HG03342 (cell line): ENCODE measurements around the gene ANKS1A.
"Not testable (repeated sequence)": the region's sequence is repeated elsewhere in the genome, so short reads cannot be mapped to it uniquely, and the experiment has no call there.

ENCODE experiments used
- ATAC-seq: cut with Tn5 transposase; IDR thresholded peaks from one replicate; pipeline ENCODE4 v1.9.1; 2021; ENCODE audit warnings: mild to moderate bottlenecking, moderate library complexity; ENCODE audit not compliant: unreplicated experiment

ANKS1A gene

DNA sequence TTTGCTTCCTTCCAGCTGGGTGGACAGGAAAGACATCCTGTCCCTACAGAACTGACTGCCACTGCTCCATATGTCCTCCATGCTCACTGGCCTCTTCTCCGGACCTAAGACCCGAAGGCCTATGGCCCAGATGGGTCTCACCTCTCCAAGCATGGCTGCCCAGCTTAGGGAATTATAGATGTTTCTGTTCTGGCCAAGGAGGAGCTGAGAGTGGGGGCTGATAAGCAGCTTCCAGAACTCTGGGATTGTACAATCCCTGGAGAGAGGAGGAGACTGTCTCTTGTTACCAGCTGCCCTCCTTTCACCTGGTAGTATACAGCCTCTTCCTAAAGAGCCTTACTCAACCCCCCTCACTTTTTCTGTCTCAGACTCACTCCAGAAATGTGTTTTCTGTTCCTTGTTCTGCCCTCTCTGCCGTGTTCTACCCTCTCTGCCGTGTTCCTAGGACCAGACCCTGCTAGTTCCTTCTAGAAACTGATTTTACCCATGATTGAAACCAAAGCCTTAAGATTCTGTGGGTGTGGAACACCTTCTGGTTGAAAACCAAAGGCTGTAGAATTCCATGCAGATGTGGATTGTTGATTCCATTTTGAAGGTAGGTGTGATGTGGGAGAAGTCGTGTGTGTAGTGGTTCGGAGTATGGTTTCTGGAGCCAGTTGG is 28.7 kb downstream of the ANKS1A start:
- no peak for ATAC-seq

- ATAC-seq = no peak
Measured at GRCh38 chr6:34919651-34920050, 30.6 kb downstream of the ANKS1A start.

DNA sequence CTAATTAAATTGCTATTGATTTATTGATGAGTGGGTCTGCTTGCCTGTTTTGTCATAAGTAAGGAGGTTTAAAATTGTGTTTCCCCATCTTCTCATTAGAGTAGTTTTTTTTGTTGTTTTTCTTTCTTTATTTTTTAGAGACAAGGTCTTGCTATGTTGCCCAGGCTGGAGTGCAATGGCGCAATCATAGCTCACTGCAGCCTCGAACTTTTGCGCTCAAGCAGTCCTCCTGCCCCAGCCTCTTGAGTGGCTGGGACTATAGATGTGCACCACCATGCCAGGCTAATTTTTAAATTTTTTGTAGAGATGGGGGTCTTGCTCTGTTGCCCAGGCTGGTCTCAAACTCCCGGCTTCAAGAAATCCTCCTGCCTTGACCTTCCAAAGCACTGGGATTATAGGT is 31.0 kb downstream of the ANKS1A start:
- no peak for ATAC-seq

DNA sequence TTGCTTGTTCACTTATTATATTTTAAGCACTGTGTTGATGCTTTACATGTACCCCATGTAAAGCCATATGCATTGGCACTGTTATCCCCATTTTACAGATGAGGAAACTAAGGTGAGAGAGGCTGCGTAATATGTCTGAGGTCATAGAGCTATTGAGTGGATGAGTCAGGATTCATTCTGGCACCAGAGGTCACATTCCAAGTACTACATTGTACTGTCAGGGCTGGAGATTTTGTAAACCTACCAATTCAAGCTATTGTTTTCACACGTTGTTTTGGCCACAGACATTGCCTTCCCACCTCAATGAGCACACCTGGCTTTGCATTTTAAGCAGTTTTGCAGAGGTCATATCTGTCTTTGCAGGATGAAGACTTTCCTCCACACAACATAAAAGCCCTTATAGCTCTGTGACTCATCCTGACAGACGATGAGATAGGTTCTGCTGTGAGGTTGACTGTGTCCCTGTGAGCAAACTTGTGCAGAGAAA is 33.2 kb downstream of the ANKS1A start:
- ATAC-seq = no peak

- ATAC-seq = no peak
Measured at GRCh38 chr6:34924831-34925625, 36.0 kb downstream of the ANKS1A start.

DNA sequence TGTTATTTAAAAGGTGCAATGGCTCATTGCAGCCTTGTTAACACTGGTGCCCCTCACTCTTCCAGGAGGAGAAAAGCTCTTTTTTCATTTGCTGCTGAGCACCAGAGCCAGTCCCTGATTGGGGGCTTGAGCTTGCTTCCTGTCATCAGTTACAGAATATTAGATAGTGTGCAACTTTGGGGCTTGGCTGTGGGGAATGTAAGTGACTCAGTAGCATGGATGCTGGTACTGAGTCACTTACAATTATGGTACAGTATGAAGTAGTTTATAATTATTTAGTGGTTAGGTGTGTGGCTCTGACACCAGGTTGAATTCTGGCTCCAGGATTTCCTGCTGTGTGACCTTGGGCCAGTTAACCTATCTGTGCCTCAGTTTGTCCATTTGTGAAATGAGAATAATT is 37.6 kb downstream of the ANKS1A start:
- ATAC-seq = no peak

DNA sequence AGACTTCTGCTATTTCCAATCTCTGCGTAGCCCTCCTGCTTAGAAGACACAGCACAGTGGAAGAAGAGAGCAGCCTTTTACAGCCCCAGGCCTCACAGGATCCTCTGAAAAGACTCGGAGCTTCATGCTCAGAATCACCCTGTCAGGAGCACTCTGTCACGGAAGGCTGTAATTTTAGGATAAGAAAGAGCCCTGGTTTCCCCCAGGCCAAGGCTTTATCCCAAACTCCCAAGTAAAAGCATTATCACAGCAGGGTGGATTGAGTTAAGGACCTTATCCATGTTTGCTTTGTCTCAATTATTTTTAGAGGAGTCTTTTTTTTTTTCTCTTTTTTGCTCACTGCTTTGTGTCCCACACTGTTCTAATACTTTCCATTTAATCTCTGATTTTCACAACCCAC is 39.2 kb downstream of the ANKS1A start:
- ATAC-seq = no peak

DNA sequence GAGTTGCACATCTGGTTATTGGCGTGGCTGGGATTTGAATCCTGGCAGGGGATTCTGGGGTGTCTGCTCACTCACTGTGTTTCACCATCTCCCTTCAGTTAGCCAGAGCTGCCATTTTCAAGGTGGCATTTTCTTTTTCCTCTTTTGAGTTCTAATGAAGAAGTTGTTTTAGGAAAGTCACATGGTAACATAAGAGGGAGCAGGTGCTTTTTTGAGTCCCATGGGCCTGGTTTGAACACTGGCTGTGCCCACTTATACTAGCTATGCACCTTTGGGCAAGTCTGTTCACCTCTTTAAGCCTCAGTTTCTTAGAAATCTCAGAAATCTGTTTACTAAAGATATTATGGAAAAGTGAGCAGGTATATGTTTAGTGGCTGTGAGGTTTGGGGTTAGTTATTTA is 39.6 kb downstream of the ANKS1A start:
- ATAC-seq = no peak

GRCh38 chr6:34929241-34929978 is 40.4 kb downstream of the ANKS1A start:
- no peak for ATAC-seq

- ATAC-seq = no peak
Measured at GRCh38 chr6:34930221-34930620, 41.2 kb downstream of the ANKS1A start.

- not testable (repeated sequence) for ATAC-seq
Measured at GRCh38 chr6:34932202-34932601, 43.1 kb downstream of the ANKS1A start.

GRCh38 chr6:34934516-34934915 is 45.5 kb downstream of the ANKS1A start:
- no peak for ATAC-seq

DNA sequence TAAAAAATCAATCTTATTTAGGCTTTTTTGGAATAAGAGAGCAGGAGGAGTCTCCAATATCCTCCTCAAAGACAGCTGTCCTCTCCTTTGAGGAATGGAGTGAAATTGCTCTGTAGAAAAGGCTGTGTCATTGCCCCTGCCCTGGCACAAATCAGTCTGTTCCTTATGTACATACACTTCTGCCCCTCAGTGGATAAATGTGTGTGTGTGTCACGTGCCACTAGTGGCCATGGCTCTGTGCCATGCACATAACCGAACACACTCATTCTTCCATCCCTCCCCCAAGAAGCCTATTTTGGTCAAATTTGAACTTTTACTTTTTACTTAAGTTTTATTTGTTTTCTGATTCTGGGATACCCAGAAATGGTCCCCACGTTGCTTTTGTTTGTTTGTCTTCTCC is 49.2 kb downstream of the ANKS1A start:
- ATAC-seq = no peak

- ATAC-seq = no peak
Measured at GRCh38 chr6:34940030-34940434, 51.0 kb downstream of the ANKS1A start.

DNA sequence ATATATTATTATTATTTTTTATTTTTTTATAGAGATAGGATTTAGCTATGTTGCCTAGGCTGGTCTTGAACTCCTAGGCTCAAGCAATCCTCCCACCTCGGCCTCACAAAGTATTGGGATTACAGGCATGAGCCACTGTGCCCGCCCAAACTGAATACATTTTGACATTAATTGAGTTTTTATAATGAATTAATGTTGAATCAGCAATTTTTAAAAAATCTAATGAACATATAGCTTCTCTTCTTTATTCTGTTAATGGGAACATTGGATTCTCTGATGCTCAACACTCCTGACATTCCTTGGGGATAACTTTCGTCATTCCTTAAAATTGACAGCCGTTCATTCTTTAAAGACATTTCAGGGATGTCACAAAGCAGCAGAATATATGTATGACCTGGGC is 52.4 kb downstream of the ANKS1A start:
- ATAC-seq = no peak

GRCh38 chr6:34945317-34945716 is 56.3 kb downstream of the ANKS1A start:
- ATAC-seq = no peak

DNA sequence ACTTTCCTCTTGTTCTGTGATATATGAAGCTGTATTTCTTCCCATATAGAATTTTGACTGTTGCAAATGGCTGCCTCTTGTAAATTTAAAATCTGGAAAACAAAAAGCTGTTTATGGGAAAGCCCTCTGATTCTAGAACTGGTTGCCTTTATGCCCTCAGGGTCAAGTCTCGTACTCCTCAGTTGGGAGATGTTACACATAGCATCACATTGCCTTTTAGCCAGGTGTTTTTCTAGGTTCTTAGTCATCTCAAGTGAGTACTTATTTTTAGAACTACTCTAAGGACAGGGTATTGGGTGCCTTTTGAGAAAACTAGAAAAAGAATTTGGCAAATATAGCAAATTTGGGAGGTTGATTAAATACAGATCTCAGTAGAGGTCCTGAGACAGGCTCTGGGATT is 58.5 kb downstream of the ANKS1A start:
- ATAC-seq = no peak

GRCh38 chr6:34949636-34950035 is 60.6 kb downstream of the ANKS1A start:
- no peak for ATAC-seq

DNA sequence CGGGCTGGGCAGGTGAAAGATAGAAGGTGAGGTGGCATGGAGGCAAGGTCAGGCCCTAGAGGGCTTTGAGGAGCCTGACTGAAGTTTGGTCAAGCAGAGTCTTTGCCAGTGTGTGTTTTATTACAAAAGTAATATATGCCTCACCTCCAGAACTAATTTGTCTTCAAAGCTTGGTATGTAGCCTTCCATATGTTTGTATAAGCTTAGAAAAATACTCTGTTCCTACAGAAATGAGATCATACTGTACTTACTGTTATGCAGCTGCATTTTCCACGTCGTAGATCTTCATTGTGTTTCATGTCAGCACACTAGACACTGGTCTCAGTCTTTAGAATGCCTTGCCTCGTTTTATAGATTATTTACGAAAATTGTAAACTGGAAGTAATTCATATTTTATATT is 61.8 kb downstream of the ANKS1A start:
- no peak for ATAC-seq

DNA sequence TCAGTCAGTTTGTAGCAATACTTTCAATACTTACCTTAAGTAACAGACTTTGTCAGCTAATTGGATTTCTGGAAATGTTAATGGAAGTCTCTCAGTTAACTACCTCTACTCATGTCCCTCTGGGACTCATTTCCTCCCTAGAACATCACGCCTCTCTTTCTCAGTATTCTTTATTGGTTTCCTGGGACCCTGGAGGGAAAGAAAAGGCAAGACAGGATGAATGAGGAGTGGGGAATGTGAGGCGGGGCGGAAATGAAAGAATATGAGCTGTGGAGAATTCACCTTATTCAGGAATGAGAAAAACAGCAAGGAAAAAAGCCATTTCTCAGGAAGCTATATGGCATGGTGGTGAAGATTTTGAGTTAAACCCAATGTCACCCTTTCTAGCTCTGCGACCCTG is 62.7 kb downstream of the ANKS1A start:
- no peak for ATAC-seq

- ATAC-seq = no peak
Measured at GRCh38 chr6:34953061-34954025, 64.3 kb downstream of the ANKS1A start.
